HG02759 (cell line): Measurements from ENCODE around the gene TBC1D1.

Experiments
- ATAC-seq: cut with Tn5 transposase; IDR thresholded peaks from one replicate; pipeline ENCODE4 v1.9.1; 2021; ENCODE audit warnings: mild to moderate bottlenecking, moderate library complexity; ENCODE audit not compliant: unreplicated experiment

Gene TBC1D1

DNA sequence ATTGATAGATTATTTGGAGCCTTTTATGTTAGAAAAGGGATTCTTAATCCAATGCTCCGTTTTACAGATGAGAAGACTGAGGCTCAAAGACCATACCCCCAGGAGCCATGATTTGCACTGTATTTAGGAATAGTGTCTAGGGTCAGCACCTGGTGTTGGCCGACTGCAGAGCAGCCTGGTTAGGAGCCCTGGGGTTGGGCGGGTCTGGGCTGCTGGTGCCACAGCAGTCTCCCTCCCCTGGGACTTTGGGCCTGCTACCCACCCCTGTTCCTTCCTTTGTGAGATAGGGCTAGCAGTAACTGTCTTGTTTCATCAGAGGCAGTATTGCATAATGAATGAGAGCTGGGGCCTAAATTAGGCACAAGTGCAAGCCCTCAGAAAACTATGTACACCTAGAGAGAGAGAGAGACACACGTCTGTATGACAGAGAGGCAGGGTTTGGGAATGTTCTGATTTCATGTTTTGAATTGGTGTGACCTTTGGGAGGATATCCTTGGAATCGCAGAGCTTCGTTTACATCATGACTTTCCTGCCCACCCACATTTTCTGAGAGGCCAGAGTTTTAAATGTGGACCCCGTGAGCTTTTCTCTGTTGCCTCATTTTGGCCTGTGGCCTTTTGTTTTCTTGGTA, 181.0 kb downstream of the TBC1D1 start:
- no peak for ATAC-seq

DNA sequence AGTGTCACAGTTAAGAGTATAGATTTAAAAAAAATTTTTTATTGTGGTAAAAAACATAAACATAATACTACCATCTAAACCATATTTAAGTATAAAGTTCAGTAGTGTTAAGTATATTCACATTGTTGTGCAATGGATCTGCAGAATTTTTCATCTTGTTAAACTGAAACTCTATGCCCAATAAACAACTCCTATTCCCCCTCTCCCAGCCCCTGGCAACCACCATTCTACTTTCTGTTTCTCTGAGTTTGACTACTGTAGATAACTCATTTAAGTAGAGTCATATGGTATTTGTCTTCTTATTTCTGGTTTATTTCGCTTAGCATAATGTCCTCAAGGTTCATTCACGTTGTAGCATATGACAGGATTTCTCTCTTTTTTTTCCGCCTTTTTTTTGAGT, 181.7 kb downstream of the TBC1D1 start:
- no peak for ATAC-seq

GRCh38 chr4:38073596-38074234, 182.8 kb downstream of the TBC1D1 start:
- no peak for ATAC-seq

DNA sequence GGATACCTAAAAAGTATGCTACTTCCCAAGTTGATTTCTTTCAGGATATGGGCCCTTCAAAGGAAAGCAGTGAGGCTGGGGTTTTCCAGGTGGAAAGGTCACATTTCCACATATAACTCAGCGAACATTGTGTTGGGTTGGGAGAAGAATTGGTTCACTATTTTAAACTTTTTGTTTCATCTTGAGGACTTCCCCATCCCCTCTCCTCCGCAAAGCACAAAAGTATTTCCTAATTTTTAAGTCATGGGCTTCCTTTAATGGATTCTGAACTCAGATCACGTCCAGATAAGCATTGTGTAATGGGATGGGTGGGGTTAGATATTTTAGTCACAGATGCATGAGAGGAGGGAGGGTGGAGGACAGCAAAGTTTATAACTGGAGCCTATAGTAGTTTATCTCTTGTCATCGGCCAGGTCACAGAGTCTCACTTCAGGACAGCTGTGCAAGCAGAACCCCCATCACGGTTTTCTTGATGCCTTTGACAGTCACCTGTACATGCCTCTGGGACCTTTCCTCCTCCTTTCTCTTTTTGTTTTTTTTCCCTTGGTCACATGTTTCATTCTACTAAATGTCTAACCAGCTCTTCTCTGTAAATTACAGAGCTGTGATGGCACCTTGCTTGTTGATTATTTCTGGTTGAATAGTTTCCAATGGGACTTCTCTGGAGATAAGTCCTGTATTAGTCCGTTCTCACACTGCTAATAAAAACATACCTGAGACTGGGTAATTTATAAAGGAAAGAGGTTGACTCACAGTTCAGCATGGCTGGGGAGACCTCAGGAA, 184.7 kb downstream of the TBC1D1 start:
- ATAC-seq, result no peak

GRCh38 chr4:38076153-38076669, 185.3 kb downstream of the TBC1D1 start:
- ATAC-seq, result no peak

GRCh38 chr4:38077791-38078489, 187.1 kb downstream of the TBC1D1 start:
- no peak for ATAC-seq

GRCh38 chr4:38078590-38079421, 187.9 kb downstream of the TBC1D1 start:
- no peak for ATAC-seq

- no peak for ATAC-seq
These were observed 189.4 kb downstream of the TBC1D1 start for GRCh38 chr4:38080061-38080974.

DNA sequence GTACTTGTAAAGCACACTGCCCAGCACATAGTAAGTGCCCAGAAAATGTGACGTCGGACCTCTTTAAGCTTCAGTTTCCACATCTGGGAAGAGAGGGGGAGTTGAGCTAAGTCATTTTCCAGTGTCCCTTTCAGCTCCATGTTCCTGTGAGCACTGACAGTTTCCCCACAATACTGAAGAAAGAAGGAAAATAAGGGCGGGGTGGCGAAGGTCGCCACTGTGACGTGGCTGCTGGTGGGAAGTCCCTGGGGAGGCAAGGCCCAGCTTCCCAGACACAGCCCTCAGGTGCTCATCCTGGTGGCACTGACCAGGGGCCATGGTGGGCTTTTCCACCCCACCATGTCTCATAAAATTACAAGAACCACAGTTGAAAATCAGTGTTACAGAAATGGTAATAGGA, 191.1 kb downstream of the TBC1D1 start:
- ATAC-seq, result no peak

DNA sequence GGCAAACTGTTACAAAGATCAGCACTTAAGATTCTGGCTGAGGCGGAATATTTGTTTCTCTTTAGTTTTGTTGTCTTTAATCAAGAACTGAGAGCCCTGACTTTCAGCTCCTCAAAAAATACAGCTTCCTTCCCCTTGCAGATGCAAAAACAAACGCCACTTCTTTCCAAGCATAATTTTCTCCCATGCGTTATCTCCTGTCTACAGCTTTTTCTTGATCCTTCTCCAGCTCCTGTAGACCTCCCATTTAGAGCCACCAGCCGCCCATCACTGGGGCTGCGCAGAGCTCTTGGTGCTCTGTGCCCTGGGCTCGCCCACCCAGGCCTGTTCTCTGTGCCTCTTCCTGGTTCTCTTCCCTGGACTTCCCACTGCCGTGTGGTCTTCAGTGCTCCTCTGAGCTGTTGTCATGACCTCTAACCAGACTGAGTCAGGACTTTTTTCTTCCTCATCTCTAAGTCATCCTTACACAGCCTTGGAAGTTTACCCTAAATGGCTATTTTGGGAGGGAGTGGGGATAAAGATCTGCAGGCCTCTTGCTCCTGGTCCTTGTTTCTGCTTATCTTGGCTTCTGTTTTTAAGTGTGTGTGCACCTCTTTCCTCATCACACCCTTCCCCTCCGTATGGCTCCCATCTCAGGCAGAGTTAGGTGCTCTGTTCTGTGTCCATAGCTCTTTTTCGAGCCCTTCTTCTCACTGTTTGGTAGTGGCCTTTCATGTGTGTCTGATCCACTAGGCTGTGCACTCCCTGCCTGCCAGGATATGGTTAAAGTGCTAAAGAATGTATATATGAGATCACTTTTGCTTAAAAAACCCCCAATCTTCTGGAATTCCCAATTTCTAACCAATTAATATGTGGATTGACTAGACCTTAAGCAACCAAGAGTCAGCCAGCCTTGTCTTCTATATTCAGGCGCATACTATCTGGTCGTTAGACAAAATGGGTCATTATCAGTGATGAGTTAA, 191.8 kb downstream of the TBC1D1 start:
- ATAC-seq, result no peak

GRCh38 chr4:38084877-38085711, 194.2 kb downstream of the TBC1D1 start:
- no peak for ATAC-seq

GRCh38 chr4:38085751-38086150, 194.9 kb downstream of the TBC1D1 start:
- ATAC-seq, result no peak

- ATAC-seq, result no peak
These were observed 195.4 kb downstream of the TBC1D1 start for GRCh38 chr4:38086151-38086848.

DNA sequence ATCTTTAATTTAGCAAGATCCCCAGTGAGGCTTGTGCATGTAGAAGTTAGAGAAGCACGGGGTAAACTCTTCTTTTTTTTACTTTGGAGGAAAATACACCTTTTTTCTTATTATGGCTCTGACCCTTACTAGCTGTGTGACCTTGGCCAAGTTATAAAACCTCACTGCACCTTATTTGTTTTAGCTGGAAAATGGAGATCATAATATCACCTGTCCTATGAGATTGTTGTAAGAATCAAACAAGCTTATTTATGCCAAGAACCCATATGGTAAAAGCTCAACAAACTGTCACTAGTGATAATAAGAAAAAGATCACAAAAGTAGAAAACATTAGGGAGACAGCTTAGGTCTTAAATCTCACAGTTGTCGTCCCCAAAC, 196.0 kb downstream of the TBC1D1 start:
- no peak for ATAC-seq

GRCh38 chr4:38088321-38088720, 197.4 kb downstream of the TBC1D1 start:
- no peak for ATAC-seq

DNA sequence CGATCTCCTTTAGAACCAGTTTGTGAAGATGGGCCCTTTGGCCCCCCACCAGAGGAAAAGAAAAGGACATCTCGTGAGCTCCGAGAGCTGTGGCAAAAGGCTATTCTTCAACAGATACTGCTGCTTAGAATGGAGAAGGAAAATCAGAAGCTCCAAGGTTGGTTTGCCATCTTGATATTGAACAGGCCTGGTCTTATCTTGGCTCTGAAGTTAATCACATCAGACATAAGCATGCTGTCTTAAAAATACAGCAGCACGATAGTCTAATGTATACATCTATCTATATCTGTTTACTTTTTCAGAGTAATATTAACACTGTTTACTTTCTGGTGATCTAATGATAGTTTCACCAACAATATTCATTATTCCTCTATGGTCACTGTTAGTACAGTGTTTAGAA, 199.1 kb downstream of the TBC1D1 start:
- no peak for ATAC-seq
